Measurements from ENCODE around the gene A4GALT.

The A4GALT gene

GRCh38 chr22:42648017-42648367 lies 72.7 kb downstream of the A4GALT start:
- no peaks in the 10 kb centered on the region; the same call in 1 of the 2 replicates for H3K36me3 ChIP-seq
- no peaks in the 10 kb centered on the region for H3K27me3 ChIP-seq (ENCODE audit: insufficient read depth, low read depth, severe bottlenecking)
- DNase-seq: no peak
- H3K4me3 ChIP-seq (ENCODE audit: low read depth, low read length): no peak overlapping the region
- no peak for TF ChIP-seq CTCF (IDR thresholded peaks at IDR 0.05; ENCODE audit: low read depth, low read length)
- no peaks in the 10 kb centered on the region for H3K9me3 ChIP-seq (ENCODE audit: severe bottlenecking)
- no peak overlapping the region for H3K27ac ChIP-seq

- no peaks in the 10 kb centered on the region; the same call in 1 of the 2 replicates for H3K36me3 ChIP-seq
These were observed 73.8 kb downstream of the A4GALT start for GRCh38 chr22:42646569-42647525.

GRCh38 chr22:42645938-42646568 lies 74.6 kb downstream of the A4GALT start:
- H3K9me3 ChIP-seq (ENCODE audit: severe bottlenecking): no peaks in the 10 kb centered on the region
- DNase-seq: no peak
- no peak overlapping the region for H3K27ac ChIP-seq
- H3K27me3 ChIP-seq (ENCODE audit: insufficient read depth, low read depth, severe bottlenecking): no peaks in the 10 kb centered on the region
- TF ChIP-seq CTCF (IDR thresholded peaks at IDR 0.05; ENCODE audit: low read depth, low read length): no peak
- no peak overlapping the region for H3K4me3 ChIP-seq (ENCODE audit: low read depth, low read length)
- no peaks in the 10 kb centered on the region; the same call in 1 of the 2 replicates for H3K36me3 ChIP-seq

More at GRCh38 chr22:42646569-42647525, 73.8 kb downstream of the A4GALT start:
- no peak overlapping the region for H3K27ac ChIP-seq
- no peak for DNase-seq
- H3K27me3 ChIP-seq (ENCODE audit: insufficient read depth, low read depth, severe bottlenecking): no peaks in the 10 kb centered on the region
- no peak for TF ChIP-seq CTCF (IDR thresholded peaks at IDR 0.05; ENCODE audit: low read depth, low read length)
- no peaks in the 10 kb centered on the region for H3K9me3 ChIP-seq (ENCODE audit: severe bottlenecking)
- no peak overlapping the region for H3K4me3 ChIP-seq (ENCODE audit: low read depth, low read length)

GRCh38 chr22:42645341-42645937 lies 75.2 kb downstream of the A4GALT start:
- no peaks in the 10 kb centered on the region for H3K27me3 ChIP-seq (ENCODE audit: insufficient read depth, low read depth, severe bottlenecking)
- H3K9me3 ChIP-seq (ENCODE audit: severe bottlenecking): no peaks in the 10 kb centered on the region
- no peak for TF ChIP-seq CTCF (IDR thresholded peaks at IDR 0.05; ENCODE audit: low read depth, low read length)
- no peak overlapping the region for H3K27ac ChIP-seq
- no peaks in the 10 kb centered on the region; the same call in 1 of the 2 replicates for H3K36me3 ChIP-seq
- no peak overlapping the region for H3K4me3 ChIP-seq (ENCODE audit: low read depth, low read length)
- DNase-seq: no peak

- H3K9me3 ChIP-seq (ENCODE audit: severe bottlenecking): no peaks in the 10 kb centered on the region
- H3K36me3 ChIP-seq: no peaks in the 10 kb centered on the region; the same call in 1 of the 2 replicates
- no peak overlapping the region for H3K4me3 ChIP-seq (ENCODE audit: low read depth, low read length)
- no peak for TF ChIP-seq CTCF (IDR thresholded peaks at IDR 0.05; ENCODE audit: low read depth, low read length)
- DNase-seq: no peak
- H3K27me3 ChIP-seq (ENCODE audit: insufficient read depth, low read depth, severe bottlenecking): no peaks in the 10 kb centered on the region
- H3K27ac ChIP-seq: no peak overlapping the region
These were observed 76.0 kb downstream of the A4GALT start for GRCh38 chr22:42644422-42645340.
